HepG2 (cell line): ENCODE results near the gene TEX19. TPM values are rescaled to one million over a fixed set of nuclear protein-coding genes. Genes with fewer than 3 reads are reported as not detected.

ENCODE experiments used
- ARNT2 ChIP-seq: sonication (generic); formaldehyde crosslinking; IDR thresholded peaks from 2 replicates; pipeline ENCODE4 v1.8.0; 2022; ENCODE audit warnings: mild to moderate bottlenecking, low read depth, missing genetic modification reagents, moderate library complexity
- DR1 ChIP-seq: sonication (generic); formaldehyde crosslinking; IDR thresholded peaks from 2 replicates; pipeline ENCODE4 v1.8.0; 2021; ENCODE audit warnings: mild to moderate bottlenecking, missing genetic modification reagents, inconsistent platforms
- FOXO4 ChIP-seq: sonication (generic); formaldehyde crosslinking; conservative IDR thresholded peaks from 2 replicates; pipeline ENCODE4 v1.8.1; 2023; ENCODE audit warnings: missing genetic modification reagents
- GATAD1 ChIP-seq: IDR thresholded peaks from 2 replicates; pipeline ENCODE4 v1.6.1; 2016; ENCODE audit warnings: missing genetic modification reagents, missing compliant biosample characterization
- HNF4A ChIP-seq: sonication (generic); formaldehyde crosslinking; IDR thresholded peaks from 2 replicates; pipeline ENCODE4 v1.4.0; 2020; ENCODE audit warnings: missing genetic modification reagents
- PITX1 ChIP-seq: sonication (generic); formaldehyde crosslinking; IDR thresholded peaks from 2 replicates; pipeline ENCODE4 v1.5.1; 2020; ENCODE audit warnings: mild to moderate bottlenecking, missing genetic modification reagents
- PRMT3 ChIP-seq: sonication (generic); formaldehyde crosslinking; IDR thresholded peaks from 2 replicates; pipeline ENCODE4 v1.8.1; 2022; ENCODE audit warnings: low read depth, mild to moderate bottlenecking, moderate library complexity, missing genetic modification reagents, borderline replicate concordance
- RBM39 ChIP-seq: fragments of 200-400 bp; formaldehyde crosslinking; IDR thresholded peaks from one replicate; pipeline ENCODE4 v1.6.1; 2018; ENCODE audit warnings: antibody characterized with exemption, mild to moderate bottlenecking, low read depth, low read length; ENCODE audit not compliant: poor library complexity, severe bottlenecking
- SNAPC2 ChIP-seq: sonication (generic); formaldehyde crosslinking; IDR thresholded peaks from 2 replicates; pipeline ENCODE4 v1.8.1; 2022; ENCODE audit warnings: mild to moderate bottlenecking, missing genetic modification reagents
- SNRNP70 ChIP-seq: fragments of 200-400 bp; formaldehyde crosslinking; IDR thresholded peaks from 2 replicates; pipeline ENCODE4 v1.6.1; 2017; ENCODE audit warnings: mild to moderate bottlenecking, low read depth, low read length, moderate library complexity
- STAT6 ChIP-seq: sonication (generic); formaldehyde crosslinking; IDR thresholded peaks from 2 replicates; pipeline ENCODE4 v1.4.0; 2020; ENCODE audit warnings: missing genetic modification reagents, mild to moderate bottlenecking, borderline replicate concordance
- TCF12 ChIP-seq, 2 experiments: fragments of 450-650 bp in 1 of 2; sonication (generic) in 1 of 2; formaldehyde crosslinking in 1 of 2; IDR thresholded peaks; 2 replicates each; pipeline versions ENCODE4 v1.6.1 to v1.8.0; 2017 to 2022; ENCODE audit warnings: antibody characterized with exemption in 1 of 2, mild to moderate bottlenecking in 1 of 2, missing genetic modification reagents in 1 of 2, moderate library complexity in 1 of 2
- TOPORS ChIP-seq: sonication (generic); formaldehyde crosslinking; IDR thresholded peaks from 2 replicates; pipeline ENCODE4 v1.8.0; 2023; ENCODE audit warnings: mild to moderate bottlenecking, missing genetic modification reagents
- ZNF335 ChIP-seq: sonication (generic); formaldehyde crosslinking; IDR thresholded peaks from 2 replicates; pipeline ENCODE4 v1.4.0; 2020; ENCODE audit warnings: missing genetic modification reagents
- ZNF383 ChIP-seq: sonication (generic); formaldehyde crosslinking; IDR thresholded peaks from 2 replicates; pipeline ENCODE4 v1.4.0; 2020; ENCODE audit warnings: missing genetic modification reagents, mild to moderate bottlenecking, borderline replicate concordance
- ZNF580 ChIP-seq: IDR thresholded peaks from 2 replicates; pipeline ENCODE4 v1.6.1; 2016; ENCODE audit warnings: low read depth, borderline replicate concordance
- polyA plus RNA-seq, 8 experiments: library from polyadenylated mRNA; depleted of rRNA in 3 of 8; stranded (reverse) in 7 of 8; unstranded in 1 of 8; fragments of >200 nt; fragmentation: Illumina TruSeq in 4 of 8; extraction: Trizol in 4 of 8; gene quantifications; 2 replicates each; pipeline versions ENCODE4 v1.2.1 to v1.2.3, GENCODE V29; 2011 to 2016; ENCODE audit warnings: low read depth in 4 of 8, missing spikeins in 1 of 8, mixed read lengths in 1 of 8; ENCODE audit not compliant: insufficient read depth in 1 of 8
- total RNA-seq, 5 experiments: library from RNA; depleted of rRNA; stranded (reverse); fragments of >200 nt; fragmentation: Illumina TruSeq; extraction: Trizol; gene quantifications; 2 replicates each; pipeline ENCODE4 v1.2.3, GENCODE V29; 2016; ENCODE audit warnings: low read depth in 1 of 5
- TF ChIP-seq, protein P1 (sequence below): sonication (generic); formaldehyde crosslinking; IDR thresholded peaks from 2 replicates; pipeline ENCODE4 v1.5.0; 2020; ENCODE audit warnings: mild to moderate bottlenecking, missing genetic modification reagents, moderate library complexity
- TF ChIP-seq, protein P2 (sequence below): sonication (generic); formaldehyde crosslinking; IDR thresholded peaks from 2 replicates; pipeline ENCODE4 v1.4.0; 2020; ENCODE audit warnings: mild to moderate bottlenecking, low read depth, missing genetic modification reagents
- TF ChIP-seq, protein P3 (sequence below): sonication (generic); formaldehyde crosslinking; conservative IDR thresholded peaks from 2 replicates; pipeline ENCODE4 v1.8.0; 2022; ENCODE audit warnings: missing genetic modification reagents

The TEX19 gene
- total and polyA plus RNA-seq, 2 of the 13 experiments (the other 11 are each of a cell fraction or from before 2014, with no cell fraction given), result 1.3 to 6.0 TPM

GRCh38 chr17:82317394-82318168 lies 41.5 kb upstream of the TEX19 start, which contains the start of gene CD7 (continued):
- TF ChIP-seq, protein P1, sequence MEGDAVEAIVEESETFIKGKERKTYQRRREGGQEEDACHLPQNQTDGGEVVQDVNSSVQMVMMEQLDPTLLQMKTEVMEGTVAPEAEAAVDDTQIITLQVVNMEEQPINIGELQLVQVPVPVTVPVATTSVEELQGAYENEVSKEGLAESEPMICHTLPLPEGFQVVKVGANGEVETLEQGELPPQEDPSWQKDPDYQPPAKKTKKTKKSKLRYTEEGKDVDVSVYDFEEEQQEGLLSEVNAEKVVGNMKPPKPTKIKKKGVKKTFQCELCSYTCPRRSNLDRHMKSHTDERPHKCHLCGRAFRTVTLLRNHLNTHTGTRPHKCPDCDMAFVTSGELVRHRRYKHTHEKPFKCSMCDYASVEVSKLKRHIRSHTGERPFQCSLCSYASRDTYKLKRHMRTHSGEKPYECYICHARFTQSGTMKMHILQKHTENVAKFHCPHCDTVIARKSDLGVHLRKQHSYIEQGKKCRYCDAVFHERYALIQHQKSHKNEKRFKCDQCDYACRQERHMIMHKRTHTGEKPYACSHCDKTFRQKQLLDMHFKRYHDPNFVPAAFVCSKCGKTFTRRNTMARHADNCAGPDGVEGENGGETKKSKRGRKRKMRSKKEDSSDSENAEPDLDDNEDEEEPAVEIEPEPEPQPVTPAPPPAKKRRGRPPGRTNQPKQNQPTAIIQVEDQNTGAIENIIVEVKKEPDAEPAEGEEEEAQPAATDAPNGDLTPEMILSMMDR, result peak; percentile 24; the same call in 1 of the 2 replicates
- TF ChIP-seq ARNT2 (CRISPR knock-in tag), result 0 out of 2 replicates have a peak, but pooled peaks have one; percentile 33
- TF ChIP-seq SNAPC2 (CRISPR knock-in tag), result no peak
- TF ChIP-seq TCF12 (IDR thresholded peaks at IDR 0.05), result no peak
- no peak; the same call in none of the 2 replicates for TF ChIP-seq TCF12 (CRISPR knock-in tag; IDR thresholded peaks at IDR 0.05)
- TF ChIP-seq ZNF383 (CRISPR knock-in tag), result no peak
- peak; percentile 76 for TF ChIP-seq TOPORS (CRISPR knock-in tag)
- peak; percentile 46 for TF ChIP-seq RBM39
- no peak; the same call in 1 of the 2 replicates for TF ChIP-seq FOXO4 (CRISPR knock-in tag)
- TF ChIP-seq, protein P2, sequence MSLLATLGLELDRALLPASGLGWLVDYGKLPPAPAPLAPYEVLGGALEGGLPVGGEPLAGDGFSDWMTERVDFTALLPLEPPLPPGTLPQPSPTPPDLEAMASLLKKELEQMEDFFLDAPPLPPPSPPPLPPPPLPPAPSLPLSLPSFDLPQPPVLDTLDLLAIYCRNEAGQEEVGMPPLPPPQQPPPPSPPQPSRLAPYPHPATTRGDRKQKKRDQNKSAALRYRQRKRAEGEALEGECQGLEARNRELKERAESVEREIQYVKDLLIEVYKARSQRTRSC (CRISPR knock-in tag), result no peak
- no peak for TF ChIP-seq ZNF335
- 0 out of 2 replicates have a peak, but pooled peaks have one; percentile 40 for TF ChIP-seq DR1 (CRISPR knock-in tag)
- TF ChIP-seq HNF4A (CRISPR knock-in tag), result peak; percentile 39
- 0 out of 2 replicates have a peak, but pooled peaks have one; percentile 62 for TF ChIP-seq STAT6
- no peak for TF ChIP-seq SNRNP70
- no peak for TF ChIP-seq PRMT3 (CRISPR knock-in tag)
- peak; percentile 74 for TF ChIP-seq ZNF580 (CRISPR knock-in tag)
- TF ChIP-seq, protein P3, sequence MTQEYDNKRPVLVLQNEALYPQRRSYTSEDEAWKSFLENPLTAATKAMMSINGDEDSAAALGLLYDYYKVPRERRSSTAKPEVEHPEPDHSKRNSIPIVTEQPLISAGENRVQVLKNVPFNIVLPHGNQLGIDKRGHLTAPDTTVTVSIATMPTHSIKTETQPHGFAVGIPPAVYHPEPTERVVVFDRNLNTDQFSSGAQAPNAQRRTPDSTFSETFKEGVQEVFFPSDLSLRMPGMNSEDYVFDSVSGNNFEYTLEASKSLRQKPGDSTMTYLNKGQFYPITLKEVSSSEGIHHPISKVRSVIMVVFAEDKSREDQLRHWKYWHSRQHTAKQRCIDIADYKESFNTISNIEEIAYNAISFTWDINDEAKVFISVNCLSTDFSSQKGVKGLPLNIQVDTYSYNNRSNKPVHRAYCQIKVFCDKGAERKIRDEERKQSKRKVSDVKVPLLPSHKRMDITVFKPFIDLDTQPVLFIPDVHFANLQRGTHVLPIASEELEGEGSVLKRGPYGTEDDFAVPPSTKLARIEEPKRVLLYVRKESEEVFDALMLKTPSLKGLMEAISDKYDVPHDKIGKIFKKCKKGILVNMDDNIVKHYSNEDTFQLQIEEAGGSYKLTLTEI (CRISPR knock-in tag), result no peak
- TF ChIP-seq PITX1 (CRISPR knock-in tag), result peak; percentile 59; the same call in 1 of the 2 replicates
- no peak for TF ChIP-seq GATAD1
